GM19193 (cell line): ENCODE data around the gene NSMF.

Experiments
- POLR2A ChIP-seq: IDR thresholded peaks from 4 replicates; pipeline ENCODE4 v1.6.1; 2011; ENCODE audit not compliant: insufficient read depth, insufficient read length; ENCODE audit errors: extremely low read depth

NSMF gene

DNA sequence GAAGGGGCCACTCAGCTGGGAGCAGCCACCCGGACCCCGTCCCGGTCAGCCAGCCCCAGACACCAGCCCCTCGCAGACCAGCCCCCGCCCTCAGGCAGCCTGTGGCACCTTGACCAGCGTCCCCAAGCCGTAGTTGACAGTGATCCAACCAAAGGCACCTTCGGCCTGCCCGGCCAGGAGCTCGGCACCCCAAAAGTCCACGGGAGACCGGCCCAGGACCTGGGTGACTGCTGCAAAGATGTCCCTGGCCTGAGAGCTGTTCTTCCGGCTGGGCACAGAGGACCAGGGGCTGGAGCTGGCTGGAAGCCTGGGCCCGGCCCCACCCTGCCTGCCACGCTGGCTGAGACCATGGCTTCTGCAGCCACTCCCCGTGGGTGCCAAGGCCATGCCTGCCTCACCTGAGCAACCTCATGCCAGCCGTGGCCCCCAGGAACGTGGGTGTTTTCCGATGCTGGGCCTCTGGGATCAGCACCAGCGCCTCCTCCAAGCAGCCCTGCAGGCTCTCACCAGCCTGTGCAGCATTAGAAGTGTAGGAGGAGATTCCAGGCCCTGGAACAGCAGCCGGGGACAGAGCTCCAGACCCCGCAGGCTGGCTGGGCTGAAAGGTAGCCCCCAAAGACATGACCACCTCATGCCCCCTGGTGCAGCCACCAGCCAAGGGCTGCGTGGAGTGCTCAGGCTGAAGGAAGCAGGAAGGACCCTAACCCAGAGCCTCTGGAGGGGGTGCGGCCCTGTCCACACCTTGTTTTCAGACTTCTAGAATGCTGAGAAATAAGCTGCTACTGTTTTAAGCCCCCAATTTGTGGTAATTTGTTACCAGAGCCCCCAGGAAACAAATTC is 22.2 kb downstream of the NSMF start:
- TF ChIP-seq POLR2A: no peak

DNA sequence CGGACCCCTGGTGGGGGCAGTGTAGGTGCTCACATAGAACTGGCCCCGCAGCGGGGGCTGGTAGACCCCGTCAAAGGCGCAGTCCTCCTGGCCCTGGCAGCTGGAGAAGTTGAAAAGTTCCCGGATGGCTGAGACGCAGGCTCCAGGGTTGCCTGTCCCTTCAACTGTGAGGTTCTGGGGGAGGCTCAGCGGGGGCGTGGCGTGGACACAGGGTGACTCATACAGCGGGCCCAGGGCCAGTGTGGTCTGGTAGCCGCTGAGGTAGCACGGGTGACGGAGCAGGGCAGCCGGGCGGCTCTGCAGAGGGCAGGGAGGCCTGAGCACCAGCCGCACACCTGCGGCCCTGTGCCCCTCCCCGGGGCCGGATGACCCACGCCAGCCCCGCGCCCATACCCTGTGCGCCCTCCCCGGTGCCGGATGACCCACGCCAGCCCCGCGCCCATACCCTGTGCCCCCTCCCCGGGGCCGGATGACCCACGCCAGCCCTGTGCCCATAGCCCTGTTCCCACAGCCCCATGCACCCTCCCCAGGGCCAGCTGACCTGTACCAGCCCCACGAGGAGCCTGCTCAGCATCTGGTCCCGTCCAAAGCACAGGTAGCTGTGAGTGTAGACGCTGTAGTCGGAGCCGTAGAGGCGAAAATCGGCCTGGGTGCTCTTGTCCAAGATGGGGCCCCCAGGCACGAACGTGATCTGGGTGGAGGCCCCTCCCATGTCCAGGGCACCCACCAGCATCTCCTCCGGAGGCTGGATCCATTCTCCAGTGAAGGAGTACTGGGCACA is 23.0 kb downstream of the NSMF start:
- no peak for TF ChIP-seq POLR2A

DNA sequence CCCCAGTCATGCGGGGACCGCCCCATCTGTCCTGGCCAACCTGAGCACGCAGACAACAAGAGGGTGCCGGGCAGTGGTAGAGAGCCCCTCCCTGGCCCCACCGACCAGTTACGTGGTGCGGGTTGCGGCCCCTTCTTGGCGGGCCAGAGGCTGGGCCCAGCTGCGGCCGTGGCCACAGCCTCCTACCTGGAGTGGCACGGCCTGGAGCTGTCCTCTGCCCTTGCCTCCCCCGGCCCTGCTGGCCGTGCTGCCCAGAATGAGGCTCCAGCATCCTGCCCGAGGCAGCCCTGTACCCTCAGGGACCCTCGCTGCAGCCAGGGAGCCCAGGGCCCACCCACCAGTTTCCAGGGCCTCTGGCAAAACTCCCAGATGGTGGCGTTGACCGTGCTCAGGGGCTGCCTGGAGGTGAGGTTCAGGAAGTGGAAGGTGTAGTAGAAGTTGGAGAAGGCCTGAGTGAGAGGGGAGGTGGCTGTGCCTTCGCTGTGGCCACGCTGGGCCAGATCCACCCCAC is 23.7 kb downstream of the NSMF start:
- no peak for TF ChIP-seq POLR2A

DNA sequence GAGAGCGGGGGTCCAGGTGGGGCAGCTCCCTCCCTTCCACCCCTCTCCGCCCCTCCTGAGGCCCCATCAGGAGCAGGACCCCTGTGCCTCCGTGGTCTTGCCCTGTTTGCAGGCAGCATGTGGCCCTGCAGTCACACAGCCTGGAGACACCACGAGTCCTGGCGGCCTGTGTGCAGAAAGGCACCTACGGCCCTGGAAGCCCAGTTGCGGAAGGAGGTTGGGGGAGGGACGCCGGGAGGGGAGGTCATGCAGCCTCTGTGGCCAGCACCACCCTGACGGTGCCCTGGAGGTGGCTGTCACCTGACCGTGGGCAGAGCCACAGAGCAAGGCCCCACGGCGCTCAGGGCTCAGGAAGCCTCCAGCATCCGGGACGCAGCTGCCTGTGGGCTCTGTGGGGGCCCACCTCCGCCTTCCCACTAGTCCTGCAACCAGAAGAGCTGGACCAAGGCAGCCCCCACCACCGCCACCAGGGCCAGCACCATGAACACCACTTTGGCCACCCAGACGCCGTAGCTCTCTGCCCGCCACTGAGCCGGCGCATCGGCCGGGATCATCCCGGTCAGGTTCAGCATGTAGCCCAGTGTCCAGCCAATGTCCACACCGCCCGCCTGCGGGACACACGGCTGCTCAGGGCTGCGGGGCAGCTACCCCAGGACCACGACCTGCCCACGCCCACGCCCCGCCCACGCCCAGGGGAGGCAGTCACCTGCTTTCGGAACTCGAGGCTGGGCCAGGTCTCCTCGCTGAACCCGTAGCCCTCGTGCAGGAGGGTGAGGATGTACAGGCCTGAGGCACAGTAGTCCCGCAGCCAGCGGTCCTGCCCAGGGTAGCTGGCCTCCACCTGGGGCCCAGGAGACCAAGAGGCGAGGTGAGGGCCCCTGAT is 24.4 kb downstream of the NSMF start:
- no peak for TF ChIP-seq POLR2A

DNA sequence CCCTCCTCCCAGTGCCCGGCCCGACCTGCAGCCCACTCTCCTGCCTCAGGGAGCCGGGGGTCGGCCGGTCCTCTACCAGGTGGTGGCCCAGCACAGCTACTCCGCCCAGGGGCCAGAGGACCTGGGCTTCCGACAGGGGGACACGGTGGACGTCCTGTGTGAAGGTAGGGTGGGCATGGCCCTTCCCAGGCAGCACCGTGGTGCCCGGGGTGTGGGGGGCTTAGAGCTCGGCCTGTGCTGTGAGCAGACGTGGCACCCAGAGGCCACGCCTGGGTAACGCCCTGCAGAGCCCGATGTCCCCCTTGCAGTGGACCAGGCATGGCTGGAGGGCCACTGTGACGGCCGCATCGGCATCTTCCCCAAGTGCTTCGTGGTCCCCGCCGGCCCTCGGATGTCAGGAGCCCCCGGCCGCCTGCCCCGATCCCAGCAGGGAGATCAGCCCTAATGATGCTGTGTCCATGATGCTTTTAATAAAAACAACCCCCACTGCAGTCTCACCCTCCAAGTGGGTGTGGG is 25.2 kb downstream of the NSMF start:
- TF ChIP-seq POLR2A: no peak

DNA sequence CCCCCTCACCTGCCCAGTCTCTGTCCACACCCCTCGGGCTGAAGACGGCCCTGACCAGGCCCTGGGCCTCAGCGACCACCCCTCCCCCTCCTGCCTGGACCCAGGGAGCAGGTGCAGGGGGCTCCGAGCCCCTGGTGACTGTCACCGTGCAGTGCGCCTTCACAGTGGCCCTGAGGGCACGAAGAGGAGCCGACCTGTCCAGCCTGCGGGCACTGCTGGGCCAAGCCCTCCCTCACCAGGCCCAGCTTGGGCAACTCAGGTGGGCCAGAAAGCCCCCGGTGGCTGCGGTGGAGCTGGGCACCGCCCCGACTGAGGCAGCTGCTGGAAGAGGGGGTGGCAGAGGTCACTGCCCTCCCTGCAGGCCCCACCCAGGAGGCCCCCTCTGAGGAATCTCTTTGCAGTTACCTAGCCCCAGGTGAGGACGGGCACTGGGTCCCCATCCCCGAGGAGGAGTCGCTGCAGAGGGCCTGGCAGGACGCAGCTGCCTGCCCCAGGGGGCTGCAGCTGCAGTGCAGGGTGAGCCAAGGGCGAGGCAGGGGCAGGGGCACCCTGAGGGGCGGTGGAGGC is 25.7 kb downstream of the NSMF start:
- no peak for TF ChIP-seq POLR2A

DNA sequence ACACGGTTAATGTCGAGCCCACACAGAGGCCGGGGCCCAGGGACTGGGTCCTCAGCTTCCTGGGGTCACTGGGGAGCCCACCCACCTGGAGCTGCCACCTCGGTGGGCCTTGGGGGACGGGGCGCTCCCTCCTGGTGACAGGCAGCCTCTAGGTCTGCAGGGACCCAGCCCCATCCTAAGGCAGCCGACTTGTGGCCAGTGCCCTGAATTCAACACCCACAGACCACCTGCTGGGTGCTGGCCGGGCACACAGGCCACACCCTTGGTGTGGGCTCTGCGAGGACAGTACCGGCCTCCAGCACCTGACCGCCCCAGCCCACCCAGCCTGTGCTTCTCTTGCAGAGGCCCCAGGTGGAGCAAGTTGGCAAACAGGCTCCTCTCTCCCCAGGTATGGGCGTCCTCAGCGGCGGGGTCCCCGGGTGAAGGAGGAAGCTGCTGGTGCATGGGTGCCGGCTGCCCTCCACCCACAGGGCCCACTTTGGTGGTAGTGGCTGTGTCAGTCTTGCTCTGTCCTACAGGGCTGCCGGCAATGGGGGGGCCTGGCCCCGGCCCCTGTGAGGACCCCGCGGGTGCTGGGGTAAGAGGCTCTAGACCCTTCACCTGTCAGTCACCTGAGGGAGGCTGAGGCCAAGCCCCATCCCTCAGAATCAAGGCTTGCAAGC is 26.3 kb downstream of the NSMF start:
- no peak for TF ChIP-seq POLR2A

DNA sequence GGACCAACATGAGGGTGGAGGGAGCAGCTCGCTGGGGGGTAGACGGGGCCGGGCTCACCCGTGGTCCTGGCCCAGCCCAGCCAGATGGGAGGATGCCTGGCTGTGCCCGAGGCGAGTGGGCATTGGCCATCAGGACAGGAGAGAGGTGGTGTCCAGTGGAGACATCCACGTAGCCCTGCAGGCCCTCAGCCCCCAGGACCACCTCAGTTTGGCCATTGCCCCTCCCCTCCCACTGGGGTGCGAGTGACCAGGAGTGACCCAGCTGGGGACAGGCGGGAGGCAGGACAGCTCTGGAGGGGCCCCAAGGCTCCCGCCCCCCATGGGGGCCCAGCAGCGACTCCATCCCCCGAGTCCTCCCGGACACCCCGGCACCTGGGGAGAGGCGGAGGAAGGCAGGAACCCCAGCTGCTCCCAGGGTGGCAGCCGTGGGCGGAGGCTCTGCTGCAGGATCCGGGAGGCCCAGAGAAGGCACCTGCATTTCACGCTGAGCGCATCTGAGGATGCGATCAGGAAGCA is 27.7 kb downstream of the NSMF start:
- no peak for TF ChIP-seq POLR2A

DNA sequence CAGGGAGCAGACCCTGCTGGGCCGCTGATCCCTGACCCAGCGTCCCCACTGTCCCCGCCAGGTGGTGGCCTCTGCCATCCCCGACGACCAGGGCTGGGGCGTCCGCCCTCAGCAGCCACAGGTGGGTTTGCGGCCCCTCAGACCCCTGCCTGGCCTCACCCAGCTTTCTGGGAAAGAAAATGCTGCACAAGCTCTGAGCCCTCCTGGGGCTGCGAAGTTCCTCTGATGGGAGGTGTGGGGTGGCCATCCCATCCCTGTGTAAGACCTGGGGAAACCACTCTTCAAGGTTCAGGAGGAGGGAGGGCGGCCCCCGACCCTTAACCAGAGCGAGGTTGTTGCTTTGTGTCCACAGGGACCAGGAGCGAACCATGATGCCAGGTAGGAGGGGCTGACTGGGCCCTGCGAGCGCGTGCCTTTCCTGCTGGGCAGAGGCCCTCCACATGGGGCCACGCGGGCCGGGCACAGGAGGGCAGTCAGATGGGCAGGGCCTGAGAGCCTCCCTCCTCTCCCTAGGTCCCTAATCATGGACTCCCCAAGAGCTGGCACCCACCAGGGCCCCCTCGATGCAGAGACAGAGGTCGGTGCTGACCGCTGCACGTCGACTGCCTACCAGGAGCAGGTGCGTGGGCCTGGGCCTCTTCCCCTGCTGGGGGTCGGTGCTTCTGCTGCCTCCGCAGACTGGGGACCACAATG is 28.3 kb downstream of the NSMF start:
- TF ChIP-seq POLR2A: no peak

DNA sequence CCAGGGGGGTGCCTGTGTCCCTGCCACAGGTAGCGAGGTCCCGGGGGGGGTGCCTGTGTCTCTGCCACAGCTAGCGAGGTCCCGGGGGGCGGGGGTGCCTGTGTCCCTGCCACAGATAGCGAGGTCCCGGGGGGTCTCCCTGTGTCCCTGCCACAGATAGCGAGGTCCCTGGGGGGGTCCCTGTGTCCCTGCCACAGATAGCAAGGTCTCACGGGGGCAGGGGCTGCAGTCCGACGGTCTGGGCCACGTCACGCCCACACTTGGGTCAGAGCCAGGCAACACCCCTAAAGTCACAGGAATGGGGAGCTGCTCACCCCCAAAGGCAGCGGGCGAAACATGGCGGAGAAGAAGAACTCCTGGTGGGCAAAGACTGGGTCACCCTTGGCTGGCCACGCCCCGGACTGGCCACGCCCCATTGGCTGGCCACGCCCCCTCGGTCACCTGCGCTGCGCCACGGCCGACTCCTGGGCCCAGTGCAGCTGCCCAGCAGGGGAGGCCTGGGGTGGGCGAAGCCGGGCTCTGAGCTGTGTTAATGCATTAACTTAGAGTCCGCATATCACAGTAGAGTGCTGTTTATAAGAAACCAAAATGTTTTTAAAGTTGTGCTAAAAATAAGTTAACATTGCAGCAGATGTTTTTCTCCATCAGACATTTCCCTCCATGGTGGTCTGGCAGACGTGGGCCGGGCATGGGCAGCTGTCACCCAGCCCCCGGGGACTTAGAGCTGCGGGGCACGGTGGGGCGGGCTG is 29.0 kb downstream of the NSMF start:
- TF ChIP-seq POLR2A: no peak

DNA sequence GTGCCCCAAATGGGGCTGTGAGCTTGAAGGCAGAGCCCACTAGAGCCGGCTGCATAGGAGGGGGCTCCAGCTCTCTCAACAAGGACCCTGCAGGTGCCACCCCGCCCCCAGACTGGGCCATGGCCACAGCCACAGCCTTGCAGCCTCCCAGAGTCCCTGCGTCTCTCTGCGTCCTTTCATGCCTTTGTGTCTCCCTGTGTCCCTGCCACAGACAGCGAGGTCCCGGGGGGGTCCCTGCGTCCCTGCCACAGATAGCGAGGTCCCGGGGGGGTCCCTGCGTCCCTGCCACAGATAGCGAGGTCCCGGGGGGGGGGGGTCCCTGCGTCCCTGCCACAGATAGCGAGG is 29.6 kb downstream of the NSMF start:
- TF ChIP-seq POLR2A: no peak

DNA sequence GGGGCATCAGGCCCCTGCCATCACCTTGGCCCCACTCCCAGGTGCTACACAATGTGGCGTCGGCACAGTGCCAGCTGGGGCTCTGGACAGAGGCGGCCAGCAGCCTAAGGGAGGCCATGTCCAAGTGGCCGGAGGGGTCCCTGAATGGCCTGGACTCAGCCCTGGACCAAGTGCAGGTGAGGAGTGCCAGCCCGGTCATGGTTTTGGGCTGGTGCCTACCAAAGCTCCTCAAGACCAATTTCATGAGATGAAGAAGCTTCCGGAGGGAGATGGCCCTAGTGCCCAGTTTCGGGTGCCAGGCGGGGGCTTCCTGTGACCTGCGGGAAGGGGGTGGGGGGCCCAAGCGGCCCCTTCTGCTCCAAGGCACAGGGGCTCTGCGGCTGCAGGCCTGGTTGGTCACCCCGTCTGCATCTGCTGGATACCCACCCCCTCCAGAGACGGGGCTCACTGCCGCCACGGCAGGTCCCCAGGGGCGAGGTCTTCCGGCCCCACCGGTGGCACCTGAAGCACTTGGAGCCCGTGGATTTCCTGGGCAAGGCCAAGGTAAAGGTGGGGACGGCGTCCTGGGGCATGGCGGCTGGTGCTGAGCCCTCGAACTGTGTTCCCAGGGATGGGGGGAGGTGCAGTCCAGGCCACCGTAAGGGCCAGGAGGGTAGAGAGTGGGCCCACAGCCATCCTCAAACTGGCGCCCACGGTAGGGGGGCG is 30.1 kb downstream of the NSMF start:
- TF ChIP-seq POLR2A: no peak
